Osteocyte (in vitro differentiated cells): Measurements from ENCODE around the gene AGR2. TPM values are rescaled to one million over a fixed set of nuclear protein-coding genes. Genes with fewer than 3 reads are reported as not detected.

Experiments used
- DNase-seq: peaks from one replicate; pipeline ENCODE4 v3.0.0; 2021; ENCODE audit warnings: mixed read lengths; ENCODE audit not compliant: unreplicated experiment; ENCODE audit errors: extremely low spot score
- H3K27ac Mint-ChIP-seq: one replicate; pipeline ENCODE4 v1.8.0; 2021; ENCODE audit warnings: mild to moderate bottlenecking, mixed read lengths; ENCODE audit not compliant: unreplicated experiment
- H3K27me3 Mint-ChIP-seq: one replicate; pipeline ENCODE4 v1.8.0; 2021; ENCODE audit warnings: mixed read lengths; ENCODE audit not compliant: unreplicated experiment
- H3K36me3 Mint-ChIP-seq: one replicate; pipeline ENCODE4 v1.8.0; 2021; ENCODE audit warnings: mixed read lengths; ENCODE audit not compliant: unreplicated experiment
- H3K4me1 Mint-ChIP-seq: one replicate; pipeline ENCODE4 v1.8.0; 2021; ENCODE audit warnings: mixed read lengths; ENCODE audit not compliant: unreplicated experiment
- H3K4me3 Mint-ChIP-seq: one replicate; pipeline ENCODE4 v1.8.0; 2021; ENCODE audit warnings: mild to moderate bottlenecking, moderate library complexity, mixed read lengths; ENCODE audit not compliant: unreplicated experiment
- H3K9me3 Mint-ChIP-seq: one replicate; pipeline ENCODE4 v1.8.0; 2021; ENCODE audit warnings: mixed read lengths; ENCODE audit not compliant: unreplicated experiment
- CTCF ChIP-seq: fragments of 200-600 bp; sonication (generic); IDR thresholded peaks from 2 replicates; pipeline ENCODE4 v1.5.0; 2021; ENCODE audit warnings: antibody characterized with exemption, mild to moderate bottlenecking, moderate library complexity
- total RNA-seq: library from RNA; stranded (reverse); gene quantifications from 2 replicates; pipeline ENCODE4 v1.2.1, GENCODE V29; 2021

Gene AGR2
- total RNA-seq, 1 donor from 2014 or later: not detected

- Mint-ChIP-seq H3K9me3 (no peaks in the 10 kb centered on the region), H3K27ac (peak overlapping the region; percentile 11), H3K36me3 (no peaks in the 10 kb centered on the region), H3K4me3 (no peak overlapping the region), H3K4me1 (peaks cover 15% of the 10 kb centered on the region), H3K27me3 (no peaks in the 10 kb centered on the region)
- no peak for DNase-seq
- no peak for TF ChIP-seq CTCF
Observed at GRCh38 chr7:16839646-16840045, 34.8 kb upstream of the AGR2 start.

GRCh38 chr7:16838891-16839290 is 34.1 kb upstream of the AGR2 start:
- Mint-ChIP-seq H3K4me1 (peaks cover 15% of the 10 kb centered on the region), H3K27me3 (no peaks in the 10 kb centered on the region), H3K4me3 (no peak overlapping the region), H3K9me3 (no peaks in the 10 kb centered on the region), H3K36me3 (no peaks in the 10 kb centered on the region), H3K27ac (no peak overlapping the region)
- TF ChIP-seq CTCF: no peak
- no peak for DNase-seq

GRCh38 chr7:16838386-16838785 is 33.6 kb upstream of the AGR2 start:
- Mint-ChIP-seq H3K36me3 (no peaks in the 10 kb centered on the region), H3K4me1 (peaks cover 15% of the 10 kb centered on the region), H3K27me3 (no peaks in the 10 kb centered on the region), H3K4me3 (no peak overlapping the region), H3K9me3 (no peaks in the 10 kb centered on the region), H3K27ac (no peak overlapping the region)
- TF ChIP-seq CTCF: no peak
- no peak for DNase-seq

GRCh38 chr7:16836481-16836880 is 31.7 kb upstream of the AGR2 start:
- DNase-seq: no peak
- no peak overlapping the region for H3K27ac Mint-ChIP-seq
- peaks cover 5% of the 10 kb centered on the region for H3K9me3 Mint-ChIP-seq
- no peaks in the 10 kb centered on the region for H3K27me3 Mint-ChIP-seq
- H3K36me3 Mint-ChIP-seq: no peaks in the 10 kb centered on the region
- no peak for TF ChIP-seq CTCF
- peaks cover 15% of the 10 kb centered on the region for H3K4me1 Mint-ChIP-seq
- H3K4me3 Mint-ChIP-seq: no peak overlapping the region

DNA sequence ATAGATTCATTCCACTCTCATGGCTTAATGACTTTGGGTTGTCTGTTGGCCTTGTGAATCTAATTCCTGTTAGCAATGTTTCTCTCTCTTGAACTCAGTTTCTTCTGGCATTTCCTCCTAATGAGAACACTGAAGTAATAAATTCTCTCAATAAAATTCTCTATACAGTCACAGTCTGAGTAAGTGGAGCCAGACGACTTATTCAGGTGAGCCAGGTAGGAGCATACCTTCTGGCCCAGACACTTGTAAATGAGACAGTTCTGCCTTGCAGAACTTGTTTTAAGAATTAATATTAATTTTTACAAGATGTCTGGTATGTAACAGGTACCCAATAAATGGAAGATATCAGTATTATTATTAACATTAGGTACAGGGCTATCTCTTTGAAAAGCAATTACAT is 28.6 kb upstream of the AGR2 start:
- Mint-ChIP-seq H3K27ac (no peak overlapping the region), H3K36me3 (no peaks in the 10 kb centered on the region), H3K4me3 (no peak overlapping the region), H3K27me3 (no peaks in the 10 kb centered on the region), H3K4me1 (no peaks in the 10 kb centered on the region), H3K9me3 (peaks cover 18% of the 10 kb centered on the region)
- TF ChIP-seq CTCF: no peak
- DNase-seq: no peak
